Right lobe of liver (tissue), 4 donors: ENCODE data around the gene GMIP.

ENCODE experiments used
- CTCF ChIP-seq, 4 donors: fragments of 200-600 bp in 3 of 4; fragments of 450-650 bp in 1 of 4; IDR thresholded peaks; one replicate each; pipeline versions ENCODE4 v1.5.1 to v1.8.0; 2016 to 2022; ENCODE audit warnings: antibody characterized with exemption in 4 of 4, mild to moderate bottlenecking in 2 of 4
- POLR2A ChIP-seq: fragments of 450-650 bp; IDR thresholded peaks from one replicate; pipeline ENCODE4 v1.6.1; 2017; ENCODE audit warnings: antibody characterized with exemption, mild to moderate bottlenecking
- donor health status: DM: no; HTN: no; CAD: no.
- donor health status: DM: no; HTN: no; CAD: no.
- donor health status: DM: no; HTN: yes; CAD: no.

- no peak for TF ChIP-seq CTCF (IDR thresholded peaks at IDR 0.05)
- no peak for TF ChIP-seq POLR2A
Measured at GRCh38 chr19:19637186-19637522, 6.3 kb downstream of the GMIP start.
